ENCODE data around the gene KLRC3.
A peak's percentile ranks its signal among the peaks of the same experiment; 100 is the strongest.
"Not testable (repeated sequence)": the region's sequence is repeated elsewhere in the genome, so short reads cannot be mapped to it uniquely, and the experiment has no call there.

Gene KLRC3

DNA sequence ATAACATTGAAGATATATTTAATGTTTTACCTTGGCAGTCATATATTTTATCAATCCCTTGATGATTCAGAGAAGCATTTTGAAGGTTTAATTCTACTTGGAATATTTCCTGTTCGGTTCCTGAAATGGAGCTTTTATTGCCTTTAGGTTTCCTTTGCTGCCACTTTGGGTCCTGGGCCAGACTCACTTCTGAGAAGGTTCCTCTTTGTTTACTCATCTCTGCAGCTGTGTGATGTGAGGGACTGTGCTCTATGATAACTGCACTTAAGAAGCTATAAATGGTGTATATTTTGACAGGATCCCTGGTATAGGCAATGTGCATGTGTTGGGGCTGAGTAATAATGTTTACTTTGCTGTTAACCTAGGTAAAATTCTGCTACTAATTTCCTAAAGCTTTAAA, at the start of gene KLRC3:
TSS of gene KLRC3 (minus strand) at position 262 of the 400 bp plus-strand sequence. CDS start at position 217, 45 bp downstream.
- in situ Hi-C loops (cut with MboI; ENCODE audit: low pct_unique_long_range_greater_than_20kb, low sequenced_read_pairs) = not testable (repeated sequence)
- peak; percentile 42 for DNase-seq

DNA sequence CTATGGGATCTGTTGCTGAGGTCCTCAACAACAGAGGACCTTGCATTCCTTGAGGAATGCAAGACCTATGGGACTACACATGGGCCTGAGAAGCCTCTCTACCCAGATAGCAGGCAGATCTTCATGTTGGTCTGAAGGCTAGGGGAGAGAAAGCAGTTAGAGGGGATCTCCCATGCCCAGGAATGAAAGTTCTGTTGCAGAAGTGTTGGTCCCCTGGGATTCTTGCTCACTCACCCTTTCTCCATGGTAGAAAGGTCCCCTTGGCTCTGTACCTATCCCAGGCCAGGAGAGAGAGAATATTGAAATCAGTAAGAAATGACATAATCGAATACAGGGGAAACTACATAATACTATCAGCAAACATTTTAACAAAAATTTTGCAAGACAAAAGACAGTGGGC, 49.3 kb upstream of the KLRC3 start:
- no peak for DNase-seq
- in situ Hi-C loops (cut with MboI; ENCODE audit: low pct_unique_long_range_greater_than_20kb, low sequenced_read_pairs) = no loop called here

- in situ Hi-C loops (cut with MboI; ENCODE audit: low pct_unique_long_range_greater_than_20kb, low sequenced_read_pairs) = no loop called here
- no peak for DNase-seq
Observed at GRCh38 chr12:10466311-10466710, 45.9 kb upstream of the KLRC3 start.

DNA sequence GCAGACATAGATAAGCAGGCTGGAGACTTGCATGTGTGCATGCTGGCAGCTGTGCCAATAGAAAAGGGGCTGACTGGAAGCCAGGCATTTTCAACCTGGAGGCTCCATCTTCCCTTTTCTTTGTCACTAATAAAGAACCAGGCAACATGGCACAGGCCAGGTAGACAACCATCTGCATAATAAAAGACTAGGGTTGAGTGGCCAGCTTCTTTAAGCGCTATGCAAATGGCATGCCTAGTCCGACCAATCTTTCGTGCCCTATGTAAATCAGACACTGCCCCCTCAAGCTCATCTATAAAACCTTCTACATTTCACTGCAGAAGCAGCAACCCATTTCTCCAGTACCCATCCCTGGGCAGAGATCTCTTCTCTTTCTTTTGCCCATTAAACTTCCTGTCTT, 37.4 kb upstream of the KLRC3 start:
- DNase-seq = no peak
- in situ Hi-C loops (cut with MboI; ENCODE audit: low pct_unique_long_range_greater_than_20kb, low sequenced_read_pairs) = no loop called here

- in situ Hi-C loops (cut with MboI; ENCODE audit: low pct_unique_long_range_greater_than_20kb, low sequenced_read_pairs) = no loop called here
- no peak for DNase-seq
Observed at GRCh38 chr12:10456856-10457255, 36.5 kb upstream of the KLRC3 start.

DNA sequence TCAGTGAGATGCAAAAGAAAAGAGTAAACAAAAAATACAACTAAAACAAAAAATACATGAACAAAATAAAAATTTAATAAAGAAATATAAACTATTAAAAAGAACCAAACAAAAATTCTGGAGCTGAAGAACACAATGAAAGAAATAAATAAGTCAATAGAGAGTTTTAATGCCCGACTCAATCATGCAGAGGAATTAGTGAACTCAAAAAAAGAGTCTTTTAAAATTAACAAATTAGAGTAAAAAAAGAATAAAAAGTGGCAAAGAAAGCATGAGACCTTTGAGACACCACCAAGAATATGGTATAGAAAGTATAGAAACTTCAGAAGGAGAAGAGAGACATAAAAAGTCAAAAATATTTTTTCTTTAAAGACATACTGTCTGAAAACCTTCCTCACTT, 35.4 kb upstream of the KLRC3 start:
- no peak for DNase-seq
- in situ Hi-C loops (cut with MboI; ENCODE audit: low pct_unique_long_range_greater_than_20kb, low sequenced_read_pairs) = no loop called here

- DNase-seq = no peak
- in situ Hi-C loops (cut with MboI; ENCODE audit: low pct_unique_long_range_greater_than_20kb, low sequenced_read_pairs) = no loop called here
Observed at GRCh38 chr12:10454531-10454930, 34.1 kb upstream of the KLRC3 start.

DNA sequence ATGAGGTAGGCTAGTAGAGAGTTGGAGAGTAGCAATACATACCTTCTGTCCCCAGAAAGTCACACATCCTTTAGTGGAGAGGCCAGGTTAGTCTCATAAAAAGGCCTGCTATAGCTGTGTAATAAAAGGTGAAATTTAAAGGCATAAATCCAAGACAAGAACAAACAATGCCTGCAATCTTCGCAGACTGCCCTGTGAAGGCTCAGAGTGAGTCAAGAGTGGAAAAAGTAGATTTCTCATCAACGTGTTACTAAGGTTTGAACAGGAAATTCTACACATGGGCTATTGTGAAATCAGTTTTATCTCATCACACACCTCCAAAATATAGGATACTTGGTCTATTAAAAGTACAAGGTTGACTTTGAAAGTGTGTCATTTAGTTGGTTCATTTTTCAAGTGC, 32.8 kb upstream of the KLRC3 start, which contains the start of gene KLRC1:
TSS of gene KLRC1 (minus strand) at position 222 of the 400 bp plus-strand sequence. CDS start 2,221 bp downstream, outside the sequence.
- no peak for DNase-seq
- in situ Hi-C loops (cut with MboI; ENCODE audit: low pct_unique_long_range_greater_than_20kb, low sequenced_read_pairs) = no loop called here

DNA sequence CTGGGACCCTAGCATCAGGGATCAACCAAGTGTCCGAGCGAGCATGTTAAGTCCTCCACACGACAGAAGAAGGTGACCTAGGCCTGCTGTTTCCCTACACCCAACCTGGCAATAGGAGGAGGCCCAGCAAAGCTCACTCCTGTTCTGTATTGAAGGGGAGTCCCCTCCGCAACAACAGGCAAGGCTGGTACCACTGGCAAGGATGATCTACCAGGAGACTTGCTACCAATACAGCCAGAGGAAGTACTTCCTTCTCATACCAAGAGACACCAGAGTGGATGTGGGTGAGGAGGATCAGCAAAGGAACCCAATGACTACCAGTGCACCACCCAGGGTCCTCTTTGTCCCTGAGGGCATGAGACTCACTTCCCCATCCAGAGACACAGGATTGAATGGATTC, 27.8 kb upstream of the KLRC3 start:
- DNase-seq = no peak
- in situ Hi-C loops (cut with MboI; ENCODE audit: low pct_unique_long_range_greater_than_20kb, low sequenced_read_pairs) = no loop called here

DNA sequence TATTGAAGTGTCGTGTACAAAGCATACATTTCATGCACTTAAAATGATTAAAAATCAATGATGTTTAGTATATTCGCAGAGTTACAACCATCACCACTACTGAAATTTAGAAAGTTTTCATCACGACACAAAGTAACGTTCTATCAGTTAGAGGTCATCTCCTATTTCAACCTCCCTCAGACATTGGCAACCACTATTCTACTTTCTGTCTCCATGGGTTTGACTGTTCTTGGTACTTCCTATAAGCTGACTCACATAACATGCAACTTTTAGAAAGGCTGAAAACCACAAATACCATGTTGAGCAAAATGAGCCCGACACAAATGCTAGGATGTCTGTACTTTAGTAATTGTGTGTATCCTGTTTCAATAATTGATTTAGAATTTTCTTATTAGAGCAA, 25.7 kb upstream of the KLRC3 start:
- DNase-seq; in situ Hi-C loops (cut with MboI; ENCODE audit: low pct_unique_long_range_greater_than_20kb, low sequenced_read_pairs): not testable (repeated sequence)

DNA sequence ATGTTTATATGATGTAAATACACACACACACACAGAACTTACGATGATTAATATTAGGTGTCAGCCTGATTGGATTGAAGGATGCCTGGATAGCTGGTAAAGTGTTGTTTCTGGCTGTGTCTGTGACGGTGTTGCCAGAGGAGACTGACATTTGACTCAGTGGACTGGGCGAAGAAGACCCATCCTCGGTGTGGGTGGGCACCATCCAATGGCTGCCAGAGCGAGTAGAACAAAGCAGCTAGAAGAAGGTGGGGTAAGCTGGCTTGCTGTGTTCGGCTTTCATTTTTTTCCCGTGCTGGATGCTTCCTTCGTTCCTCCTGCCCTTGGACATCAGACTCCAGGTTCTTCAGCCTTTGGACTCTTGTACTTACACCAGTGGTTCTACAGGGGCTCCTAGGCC, 20.7 kb upstream of the KLRC3 start:
- in situ Hi-C loops (cut with MboI; ENCODE audit: low pct_unique_long_range_greater_than_20kb, low sequenced_read_pairs); DNase-seq: not testable (repeated sequence)

DNA sequence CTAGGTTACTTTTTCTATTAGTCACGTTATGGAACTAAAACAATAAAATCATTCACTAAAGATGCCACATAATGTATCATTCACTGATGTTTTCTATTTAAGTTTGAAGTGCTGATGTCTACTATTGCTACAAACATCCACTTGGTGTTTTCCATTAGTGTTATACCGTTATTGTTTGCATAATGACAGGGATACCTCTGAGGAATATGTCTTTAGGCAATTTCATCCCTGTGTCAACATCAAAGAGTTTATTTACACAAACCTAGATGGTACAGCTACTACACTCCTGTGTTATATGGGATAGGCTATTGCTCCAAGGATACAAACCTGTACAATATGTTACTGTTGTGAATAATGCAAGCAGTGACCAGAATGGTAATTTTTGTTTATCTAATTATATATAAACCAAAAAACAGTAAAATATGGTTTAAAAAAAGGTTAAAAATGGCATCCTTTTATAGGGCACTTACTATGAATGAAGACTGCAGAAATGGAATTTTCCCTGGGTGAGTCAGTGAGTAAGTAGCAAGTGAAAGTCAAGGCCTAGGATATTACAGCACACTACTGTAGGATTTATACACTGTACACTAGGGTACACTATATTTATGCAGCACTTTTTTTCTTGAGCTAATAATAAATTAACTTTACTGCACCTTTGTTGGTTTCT, 19.3 kb upstream of the KLRC3 start:
- in situ Hi-C loops (cut with MboI; ENCODE audit: low pct_unique_long_range_greater_than_20kb, low sequenced_read_pairs); DNase-seq: not testable (repeated sequence)

DNA sequence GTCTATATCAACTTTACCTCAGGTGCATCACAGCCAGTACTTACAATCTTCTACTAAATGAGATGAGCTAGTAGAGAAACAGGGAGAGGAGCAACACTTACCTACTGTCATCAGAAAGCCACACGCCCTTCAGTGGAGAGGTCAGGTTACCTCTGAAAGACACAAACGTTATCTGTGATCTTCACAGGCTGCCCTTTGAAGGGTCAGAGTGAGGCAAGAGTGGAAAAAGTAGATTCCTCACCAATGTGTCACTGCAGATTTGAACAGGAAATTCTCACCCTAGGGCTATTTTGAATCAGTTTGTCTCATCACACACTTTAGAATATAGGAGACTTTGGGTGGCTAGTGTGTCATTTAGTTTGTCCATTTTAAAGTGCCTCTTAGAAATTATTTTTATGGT, 17.2 kb upstream of the KLRC3 start:
- in situ Hi-C loops (cut with MboI; ENCODE audit: low pct_unique_long_range_greater_than_20kb, low sequenced_read_pairs); DNase-seq: not testable (repeated sequence)

DNA sequence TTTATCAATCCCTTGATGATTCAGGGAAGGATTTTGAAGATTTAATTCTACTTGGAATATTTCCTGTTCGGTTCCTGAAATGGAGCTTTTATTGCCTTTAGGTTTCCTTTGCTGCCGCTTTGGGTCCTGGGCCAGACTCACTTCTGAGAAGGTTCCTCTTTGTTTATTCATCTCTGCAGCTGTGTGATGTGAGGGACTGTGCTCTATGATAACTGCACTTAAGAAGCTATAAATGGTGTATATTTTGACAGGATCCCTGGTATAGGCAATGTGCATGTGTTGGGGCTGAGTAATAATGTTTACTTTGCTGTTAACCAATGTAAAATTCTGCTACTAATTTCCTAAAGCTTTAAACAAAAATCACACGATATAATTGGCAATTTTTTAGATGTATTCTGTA, 15.4 kb upstream of the KLRC3 start, which contains the start of gene KLRC2:
TSS of gene KLRC2 (minus strand) at position 195 of the 400 bp plus-strand sequence. CDS start at position 171, 24 bp downstream.
- peak; percentile 75 for DNase-seq

DNA sequence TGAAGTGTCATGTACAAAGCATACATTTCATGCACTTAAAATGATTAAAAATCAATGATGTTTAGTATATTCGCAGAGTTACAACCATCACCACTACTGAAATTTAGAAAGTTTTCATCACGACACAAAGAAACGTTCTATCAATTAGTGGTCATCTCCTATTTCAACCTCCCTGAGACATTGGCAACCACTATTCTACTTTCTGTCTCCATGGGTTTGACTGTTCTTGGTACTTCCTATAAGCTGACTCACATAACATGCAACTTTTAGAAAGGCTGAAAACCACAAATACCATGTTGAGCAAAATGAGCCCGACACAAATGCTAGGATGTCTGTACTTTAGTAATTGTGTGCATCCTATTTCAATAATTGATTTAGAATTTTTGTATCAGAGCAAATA, 10.2 kb upstream of the KLRC3 start:
- in situ Hi-C loops (cut with MboI; ENCODE audit: low pct_unique_long_range_greater_than_20kb, low sequenced_read_pairs); DNase-seq: not testable (repeated sequence)

More for the DNA sequence above, 15.4 kb upstream of the KLRC3 start, which contains the start of gene KLRC2:
- in situ Hi-C loops (cut with MboI; ENCODE audit: low pct_unique_long_range_greater_than_20kb, low sequenced_read_pairs) = not testable (repeated sequence)

GRCh38 chr12:10425938-10426337, 5.5 kb upstream of the KLRC3 start:
- in situ Hi-C loops (cut with MboI; ENCODE audit: low pct_unique_long_range_greater_than_20kb, low sequenced_read_pairs); DNase-seq: not testable (repeated sequence)

- in situ Hi-C loops (cut with MboI; ENCODE audit: low pct_unique_long_range_greater_than_20kb, low sequenced_read_pairs) = not testable (repeated sequence)
Observed at GRCh38 chr12:10424260-10424899, 4.0 kb upstream of the KLRC3 start.

DNA sequence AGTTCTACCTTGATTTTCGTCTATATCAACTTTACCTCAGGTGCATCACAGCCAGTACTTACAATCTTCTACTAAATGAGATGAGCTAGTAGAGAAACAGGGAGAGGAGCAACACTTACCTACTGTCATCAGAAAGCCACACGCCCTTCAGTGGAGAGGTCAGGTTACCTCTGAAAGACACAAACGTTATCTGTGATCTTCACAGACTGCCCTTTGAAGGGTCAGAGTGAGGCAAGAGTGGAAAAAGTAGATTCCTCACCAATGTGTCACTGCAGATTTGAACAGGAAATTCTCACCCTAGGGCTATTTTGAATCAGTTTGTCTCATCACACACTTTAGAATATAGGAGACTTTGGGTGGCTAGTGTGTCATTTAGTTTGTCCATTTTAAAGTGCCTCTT, 1.8 kb upstream of the KLRC3 start:
- in situ Hi-C loops (cut with MboI; ENCODE audit: low pct_unique_long_range_greater_than_20kb, low sequenced_read_pairs); DNase-seq: not testable (repeated sequence)

More at GRCh38 chr12:10424260-10424899, 4.0 kb upstream of the KLRC3 start:
- not testable (repeated sequence) for DNase-seq

DNA sequence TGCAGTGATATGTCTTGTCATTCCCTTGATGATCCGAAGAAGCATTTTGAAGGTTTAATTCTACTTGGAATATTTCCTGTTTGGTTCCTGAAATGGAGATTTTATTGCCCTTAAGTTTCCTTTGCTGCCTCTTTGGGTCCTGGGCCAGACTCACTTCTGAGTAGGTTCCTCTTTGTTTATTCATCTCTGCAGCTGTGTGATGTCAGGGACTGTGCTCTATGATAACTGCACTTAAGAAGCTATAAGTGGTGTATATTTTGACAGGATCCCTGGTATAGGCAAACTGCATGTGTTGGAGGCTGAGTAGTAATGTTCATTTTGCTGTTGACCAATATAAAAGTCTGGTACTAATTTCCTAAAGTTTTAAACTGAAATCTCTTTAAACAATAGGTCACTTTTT, 11.0 kb downstream of the KLRC3 start, which contains the start of gene KLRC4:
TSS of gene KLRC4 (minus strand) at position 366 of the 400 bp plus-strand sequence. CDS start at position 184, 182 bp downstream.
- in situ Hi-C loops (cut with MboI; ENCODE audit: low pct_unique_long_range_greater_than_20kb, low sequenced_read_pairs) = loop anchor here (10.0 kb wide), 1 partner anchor 55 kb away; no protein-coding TSS in a partner anchor
- peak; percentile 79 for DNase-seq

- no peak for DNase-seq
Observed at GRCh38 chr12:10408842-10409241, 11.6 kb downstream of the KLRC3 start.

More at GRCh38 chr12:10408842-10409241, 11.6 kb downstream of the KLRC3 start:
- in situ Hi-C loops (cut with MboI; ENCODE audit: low pct_unique_long_range_greater_than_20kb, low sequenced_read_pairs) = loop anchor here (10.0 kb wide), 1 partner anchor 54 kb away; no protein-coding TSS in a partner anchor
